Adrenal gland (tissue), 5 donors: ENCODE measurements around the gene GTPBP2.

ENCODE experiments used
- POLR2A ChIP-seq, 2 donors: fragments of 450-650 bp; IDR thresholded peaks; one replicate each; pipeline ENCODE4 v1.6.1; 2017; ENCODE audit warnings: antibody characterized with exemption in 2 of 2, mild to moderate bottlenecking in 2 of 2, moderate library complexity in 1 of 2
- TF ChIP-seq, protein P1 (sequence below), 6 experiments: fragments of 450-650 bp in 4 of 6; fragments of 200-600 bp in 2 of 6; sonication (generic) in 1 of 6; IDR thresholded peaks; 1 replicate in 5 of 6; 2 replicates in 1 of 6; pipeline versions ENCODE4 v1.5.1 to v1.8.0; 2016 to 2021; ENCODE audit warnings: antibody characterized with exemption in 6 of 6, mild to moderate bottlenecking in 2 of 6, moderate library complexity in 1 of 6
- donor health status: DM: no; HTN: no; CAD: no.

DNA sequence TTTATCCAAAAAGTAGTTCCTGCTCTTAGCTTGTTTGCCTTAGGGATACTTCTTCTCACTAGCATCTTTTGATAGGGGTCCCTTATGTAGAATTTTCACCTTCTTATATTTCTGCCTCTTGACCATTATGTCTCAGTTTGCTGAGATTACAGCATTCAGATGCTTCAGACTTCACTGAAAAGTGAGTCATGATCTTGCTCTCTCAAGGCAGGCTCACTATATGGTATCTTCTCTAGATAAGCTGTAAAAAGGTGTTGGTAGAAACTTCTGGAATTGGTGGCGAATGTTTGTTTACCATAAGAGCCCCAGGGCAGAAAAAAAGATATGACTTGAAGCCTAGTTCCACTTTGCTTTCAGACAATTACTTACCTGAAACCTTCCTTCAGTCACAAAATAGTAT is 19.7 kb downstream of the GTPBP2 start:
- TF ChIP-seq, protein P1, sequence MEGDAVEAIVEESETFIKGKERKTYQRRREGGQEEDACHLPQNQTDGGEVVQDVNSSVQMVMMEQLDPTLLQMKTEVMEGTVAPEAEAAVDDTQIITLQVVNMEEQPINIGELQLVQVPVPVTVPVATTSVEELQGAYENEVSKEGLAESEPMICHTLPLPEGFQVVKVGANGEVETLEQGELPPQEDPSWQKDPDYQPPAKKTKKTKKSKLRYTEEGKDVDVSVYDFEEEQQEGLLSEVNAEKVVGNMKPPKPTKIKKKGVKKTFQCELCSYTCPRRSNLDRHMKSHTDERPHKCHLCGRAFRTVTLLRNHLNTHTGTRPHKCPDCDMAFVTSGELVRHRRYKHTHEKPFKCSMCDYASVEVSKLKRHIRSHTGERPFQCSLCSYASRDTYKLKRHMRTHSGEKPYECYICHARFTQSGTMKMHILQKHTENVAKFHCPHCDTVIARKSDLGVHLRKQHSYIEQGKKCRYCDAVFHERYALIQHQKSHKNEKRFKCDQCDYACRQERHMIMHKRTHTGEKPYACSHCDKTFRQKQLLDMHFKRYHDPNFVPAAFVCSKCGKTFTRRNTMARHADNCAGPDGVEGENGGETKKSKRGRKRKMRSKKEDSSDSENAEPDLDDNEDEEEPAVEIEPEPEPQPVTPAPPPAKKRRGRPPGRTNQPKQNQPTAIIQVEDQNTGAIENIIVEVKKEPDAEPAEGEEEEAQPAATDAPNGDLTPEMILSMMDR (IDR thresholded peaks at IDR 0.05): no peak
- TF ChIP-seq POLR2A (IDR thresholded peaks at IDR 0.05): no peak
